22Rv1 (cell line): ENCODE measurements around the gene UACA.

Source experiments
- H3K27ac ChIP-seq: fragments of 450-650 bp; 2 replicates; pipeline ENCODE4 v1.5.1; 2017
- ZFX ChIP-seq: fragments of 450-650 bp; IDR thresholded peaks from 2 replicates; pipeline ENCODE4 v1.6.1; 2017; ENCODE audit warnings: antibody characterized with exemption, borderline replicate concordance
- TF ChIP-seq, protein P1 (sequence below): fragments of 450-650 bp; IDR thresholded peaks from 2 replicates; pipeline ENCODE4 v1.5.1; 2017; ENCODE audit warnings: mild to moderate bottlenecking

UACA gene

GRCh38 chr15:70643106-70643782 lies 120.1 kb downstream of the UACA start:
- H3K27ac ChIP-seq, result no peak overlapping the region
- TF ChIP-seq, protein P1, sequence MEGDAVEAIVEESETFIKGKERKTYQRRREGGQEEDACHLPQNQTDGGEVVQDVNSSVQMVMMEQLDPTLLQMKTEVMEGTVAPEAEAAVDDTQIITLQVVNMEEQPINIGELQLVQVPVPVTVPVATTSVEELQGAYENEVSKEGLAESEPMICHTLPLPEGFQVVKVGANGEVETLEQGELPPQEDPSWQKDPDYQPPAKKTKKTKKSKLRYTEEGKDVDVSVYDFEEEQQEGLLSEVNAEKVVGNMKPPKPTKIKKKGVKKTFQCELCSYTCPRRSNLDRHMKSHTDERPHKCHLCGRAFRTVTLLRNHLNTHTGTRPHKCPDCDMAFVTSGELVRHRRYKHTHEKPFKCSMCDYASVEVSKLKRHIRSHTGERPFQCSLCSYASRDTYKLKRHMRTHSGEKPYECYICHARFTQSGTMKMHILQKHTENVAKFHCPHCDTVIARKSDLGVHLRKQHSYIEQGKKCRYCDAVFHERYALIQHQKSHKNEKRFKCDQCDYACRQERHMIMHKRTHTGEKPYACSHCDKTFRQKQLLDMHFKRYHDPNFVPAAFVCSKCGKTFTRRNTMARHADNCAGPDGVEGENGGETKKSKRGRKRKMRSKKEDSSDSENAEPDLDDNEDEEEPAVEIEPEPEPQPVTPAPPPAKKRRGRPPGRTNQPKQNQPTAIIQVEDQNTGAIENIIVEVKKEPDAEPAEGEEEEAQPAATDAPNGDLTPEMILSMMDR, result no peak
- TF ChIP-seq ZFX, result no peak

DNA sequence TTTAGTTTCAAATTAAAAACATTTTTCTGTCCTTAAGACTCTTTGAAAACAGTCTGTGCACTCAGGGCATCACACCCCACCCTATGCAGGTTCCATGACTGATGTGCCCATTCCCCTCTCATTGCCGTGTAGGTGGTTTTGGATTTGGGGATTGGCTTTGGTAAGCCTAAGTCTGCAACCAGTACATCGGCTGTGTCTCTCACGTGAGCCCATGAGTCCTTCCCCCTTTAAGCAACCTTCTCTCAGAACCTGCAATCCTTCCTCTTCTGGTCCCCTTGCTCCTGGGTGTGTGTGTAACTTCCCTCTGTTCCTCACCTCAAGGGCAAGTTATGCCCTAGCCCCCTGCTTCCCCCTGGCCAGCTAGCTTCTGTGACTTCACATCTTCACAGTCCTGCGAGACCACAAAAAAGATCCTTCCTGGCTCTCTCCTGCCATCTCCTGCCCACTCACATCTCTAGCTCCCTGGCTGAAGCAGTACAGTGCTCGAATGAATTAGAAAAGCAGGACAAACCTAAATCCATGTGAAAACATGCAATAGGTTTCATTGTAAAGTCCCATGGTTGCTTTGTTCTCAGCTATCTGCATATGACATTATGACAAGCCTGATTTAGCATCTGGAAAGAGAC lies 126.7 kb downstream of the UACA start:
- TF ChIP-seq, protein P1, result peak; percentile 20; the same call in 1 of the 2 replicates
- TF ChIP-seq ZFX, result no peak
- no peak overlapping the region for H3K27ac ChIP-seq

- TF ChIP-seq ZFX, result no peak
- TF ChIP-seq, protein P1, result no peak
- no peak overlapping the region for H3K27ac ChIP-seq
These were observed 127.5 kb downstream of the UACA start for GRCh38 chr15:70635895-70636294.

DNA sequence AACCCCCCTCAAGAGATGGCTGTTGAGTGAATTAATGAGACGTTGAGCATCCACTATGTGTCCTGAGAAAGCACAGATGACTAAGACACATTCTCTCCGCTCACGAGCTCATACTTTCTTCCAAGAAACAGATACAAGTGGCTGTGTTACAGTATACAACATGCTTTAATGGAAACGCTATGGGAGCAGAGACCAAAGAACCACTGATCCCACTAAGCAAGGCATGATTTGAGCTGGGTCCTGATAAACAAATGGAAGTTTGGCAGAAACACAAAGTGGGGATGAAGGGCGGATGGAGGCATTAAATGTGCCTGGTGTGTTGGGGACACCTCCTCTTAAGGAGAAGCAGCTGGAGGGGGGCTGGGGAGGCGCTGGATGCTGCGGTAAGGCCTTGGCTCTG lies 129.4 kb downstream of the UACA start:
- TF ChIP-seq, protein P1, result no peak
- TF ChIP-seq ZFX, result no peak
- H3K27ac ChIP-seq, result no peak overlapping the region

DNA sequence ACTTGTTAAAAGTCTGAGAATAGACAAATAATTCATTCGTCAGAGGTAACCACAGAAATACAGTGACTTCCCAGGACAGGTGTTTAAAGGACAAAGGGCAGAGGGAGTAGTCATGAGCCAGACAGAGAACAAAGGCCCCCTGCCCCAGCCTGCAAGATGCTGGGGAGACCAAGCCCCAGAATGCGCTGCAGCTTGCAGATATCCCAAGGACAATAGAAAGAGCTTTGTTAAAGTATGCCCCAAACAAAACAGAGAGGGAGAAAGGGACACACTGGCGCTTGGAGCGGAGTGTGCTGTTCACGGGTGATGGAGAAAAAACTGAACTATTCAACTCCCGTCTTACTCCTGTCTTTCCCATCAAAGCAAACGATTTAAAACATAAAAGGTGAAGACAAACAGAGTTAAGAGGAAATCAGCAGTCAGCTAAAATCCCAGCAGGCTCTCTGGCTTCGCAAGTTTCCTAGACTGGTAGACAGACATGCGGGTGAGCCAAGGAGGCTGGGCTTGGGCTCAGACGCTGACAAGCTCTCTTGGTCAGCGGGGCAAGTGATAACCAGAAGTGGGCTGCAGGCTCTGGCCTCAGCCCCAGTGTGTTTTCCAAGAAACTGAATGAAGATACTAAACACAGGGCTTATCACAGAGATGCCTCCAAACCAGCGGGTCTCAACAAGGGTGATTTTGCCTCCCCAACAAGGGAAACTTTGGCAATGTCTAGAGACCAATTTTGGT lies 130.1 kb downstream of the UACA start:
- TF ChIP-seq, protein P1, result no peak
- no peak for TF ChIP-seq ZFX
- H3K27ac ChIP-seq, result no peak overlapping the region

DNA sequence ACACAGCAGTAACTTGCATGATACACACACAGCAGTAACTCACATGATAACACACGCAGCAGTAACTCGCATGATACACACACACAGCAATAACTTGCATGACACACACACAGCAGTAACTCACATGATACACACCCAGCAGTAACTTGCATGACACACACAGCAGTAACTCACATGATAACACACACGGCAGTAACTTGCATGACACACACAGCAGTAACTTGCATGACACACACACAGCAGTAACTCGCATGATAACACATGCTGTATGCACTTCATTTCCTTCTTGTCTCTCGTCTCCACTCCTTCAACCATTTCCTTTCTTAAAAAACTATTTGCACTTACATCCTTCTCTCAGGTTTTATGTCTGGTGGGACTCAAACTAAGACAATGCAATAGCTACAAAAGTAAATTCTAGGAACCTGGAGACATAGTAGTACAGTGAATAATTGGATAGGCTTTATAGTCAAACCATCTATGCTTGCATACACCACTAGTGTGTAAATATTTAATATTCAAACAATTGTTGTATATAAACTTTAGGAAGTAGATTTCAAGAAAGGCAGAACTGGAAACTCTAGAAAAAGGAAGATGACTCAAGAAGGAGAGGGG lies 130.8 kb downstream of the UACA start:
- H3K27ac ChIP-seq, result no peak overlapping the region
- TF ChIP-seq ZFX, result no peak
- TF ChIP-seq, protein P1, result no peak
